Neural progenitor cell (in vitro differentiated cells): ENCODE results near the gene SLC4A4. TPM values are rescaled to one million over a fixed set of nuclear protein-coding genes. Genes with fewer than 3 reads are reported as not detected.

ENCODE experiments used
- DNase-seq: peaks from one replicate; pipeline ENCODE4 v3.0.0-alpha.2; 2016; ENCODE audit warnings: low spot score
- H2AFZ ChIP-seq: fragments of 200-600 bp; sonication (generic); replicated peaks from 2 replicates; pipeline ENCODE4 v1.6.1; 2016; ENCODE audit warnings: antibody characterized with exemption
- H3F3A ChIP-seq: fragments of 200-600 bp; sonication (generic); 2 replicates; pipeline ENCODE4 v1.6.1; 2016; ENCODE audit warnings: antibody characterized with exemption, low read depth
- H3K27ac ChIP-seq: fragments of 200-600 bp; sonication (generic); 2 replicates; pipeline ENCODE4 v1.5.1; 2016; ENCODE audit warnings: mild to moderate bottlenecking
- H3K27me3 ChIP-seq: fragments of 200-600 bp; sonication (generic); 2 replicates; pipeline ENCODE4 v1.6.1; 2016; ENCODE audit warnings: mild to moderate bottlenecking, moderate library complexity
- H3K36me3 ChIP-seq: fragments of 200-600 bp; sonication (generic); 2 replicates; pipeline ENCODE4 v1.5.1; 2016
- H3K4me1 ChIP-seq: fragments of 200-600 bp; sonication (generic); 2 replicates; pipeline ENCODE4 v1.6.1; 2016; ENCODE audit warnings: mixed run types
- H3K4me2 ChIP-seq: fragments of 200-600 bp; sonication (generic); 2 replicates; pipeline ENCODE4 v1.6.1; 2016
- H3K4me3 ChIP-seq: fragments of 200-600 bp; sonication (generic); 2 replicates; pipeline ENCODE4 v1.5.1; 2016
- H3K79me2 ChIP-seq: fragments of 200-600 bp; sonication (generic); 2 replicates; pipeline ENCODE4 v1.6.1; 2016; ENCODE audit warnings: low read depth
- H3K9ac ChIP-seq: fragments of 200-600 bp; sonication (generic); 2 replicates; pipeline ENCODE4 v1.6.1; 2016
- H3K9me3 ChIP-seq: fragments of 200-600 bp; sonication (generic); 2 replicates; pipeline ENCODE4 v1.5.1; 2016; ENCODE audit warnings: low read depth
- H4K20me1 ChIP-seq: fragments of 200-600 bp; sonication (generic); 2 replicates; pipeline ENCODE4 v1.6.1; 2016; ENCODE audit warnings: low read depth
- H3K27ac Mint-ChIP-seq: 3 replicates; pipeline ENCODE4 v1.8.0; 2021; ENCODE audit warnings: mixed read lengths
- H3K27me3 Mint-ChIP-seq: 2 replicates; pipeline ENCODE4 v1.8.0; 2022; ENCODE audit warnings: low read depth, mild to moderate bottlenecking, inconsistent platforms, moderate library complexity, mixed read lengths; ENCODE audit not compliant: insufficient read depth
- H3K36me3 Mint-ChIP-seq: 3 replicates; pipeline ENCODE4 v1.8.0; 2021; ENCODE audit warnings: mixed read lengths
- H3K4me1 Mint-ChIP-seq: 3 replicates; pipeline ENCODE4 v1.8.0; 2021; ENCODE audit warnings: mixed read lengths
- H3K4me3 Mint-ChIP-seq: 3 replicates; pipeline ENCODE4 v1.8.0; 2021; ENCODE audit warnings: mild to moderate bottlenecking, moderate library complexity, mixed read lengths
- H3K9me3 Mint-ChIP-seq: 3 replicates; pipeline ENCODE4 v1.8.0; 2020; ENCODE audit warnings: mixed read lengths
- EZH2 ChIP-seq: fragments of 200-600 bp; sonication (generic); IDR thresholded peaks from 2 replicates; pipeline ENCODE4 v1.6.1; 2017; ENCODE audit warnings: antibody characterized with exemption, mild to moderate bottlenecking, moderate library complexity
- EZH2phosphoT487 ChIP-seq: fragments of 200-600 bp; sonication (generic); IDR thresholded peaks from 2 replicates; pipeline ENCODE4 v1.6.1; 2017; ENCODE audit warnings: antibody characterized with exemption
- total RNA-seq: library from RNA; depleted of rRNA; stranded (reverse); fragments of >200 nt; gene quantifications from 2 replicates; pipeline ENCODE4 v1.2.3, GENCODE V29; 2015; ENCODE audit warnings: low replicate concordance
- TF ChIP-seq, protein P1 (sequence below): fragments of 200-600 bp; sonication (generic); IDR thresholded peaks from 2 replicates; pipeline ENCODE4 v1.5.1; 2017; ENCODE audit warnings: antibody characterized with exemption, mild to moderate bottlenecking

The SLC4A4 gene
- total RNA-seq, 1 donor from 2014 or later = not detected

- Mint-ChIP-seq H3K27ac (no peak overlapping the region), H3K36me3 (no peaks in the 10 kb centered on the region), H3K4me3 (no peak overlapping the region), H3K9me3 (peaks cover 8% of the 10 kb centered on the region), H3K4me1 (peaks cover 6% of the 10 kb centered on the region), H3K27me3 (no peaks in the 10 kb centered on the region)
- Histone ChIP-seq H3K36me3 (no peaks in the 10 kb centered on the region), H3F3A (no peaks in the 10 kb centered on the region), H3K9ac (no peak overlapping the region), H4K20me1 (no peaks in the 10 kb centered on the region), H3K27me3 (no peaks in the 10 kb centered on the region), H3K4me3 (no peak overlapping the region), H3K27ac (no peak overlapping the region), H3K79me2 (no peaks in the 10 kb centered on the region), H3K9me3 (no peaks in the 10 kb centered on the region), H3K4me2 (no peak overlapping the region), H3K4me1 (no peaks in the 10 kb centered on the region), H2AFZ (peak overlapping the region; percentile 14)
- TF ChIP-seq, protein P1, sequence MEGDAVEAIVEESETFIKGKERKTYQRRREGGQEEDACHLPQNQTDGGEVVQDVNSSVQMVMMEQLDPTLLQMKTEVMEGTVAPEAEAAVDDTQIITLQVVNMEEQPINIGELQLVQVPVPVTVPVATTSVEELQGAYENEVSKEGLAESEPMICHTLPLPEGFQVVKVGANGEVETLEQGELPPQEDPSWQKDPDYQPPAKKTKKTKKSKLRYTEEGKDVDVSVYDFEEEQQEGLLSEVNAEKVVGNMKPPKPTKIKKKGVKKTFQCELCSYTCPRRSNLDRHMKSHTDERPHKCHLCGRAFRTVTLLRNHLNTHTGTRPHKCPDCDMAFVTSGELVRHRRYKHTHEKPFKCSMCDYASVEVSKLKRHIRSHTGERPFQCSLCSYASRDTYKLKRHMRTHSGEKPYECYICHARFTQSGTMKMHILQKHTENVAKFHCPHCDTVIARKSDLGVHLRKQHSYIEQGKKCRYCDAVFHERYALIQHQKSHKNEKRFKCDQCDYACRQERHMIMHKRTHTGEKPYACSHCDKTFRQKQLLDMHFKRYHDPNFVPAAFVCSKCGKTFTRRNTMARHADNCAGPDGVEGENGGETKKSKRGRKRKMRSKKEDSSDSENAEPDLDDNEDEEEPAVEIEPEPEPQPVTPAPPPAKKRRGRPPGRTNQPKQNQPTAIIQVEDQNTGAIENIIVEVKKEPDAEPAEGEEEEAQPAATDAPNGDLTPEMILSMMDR = no peak
- TF ChIP-seq EZH2phosphoT487 (no peak), EZH2 (no peak)
- DNase-seq = no peak
Observed at GRCh38 chr4:71571346-71571745, 232.5 kb downstream of the SLC4A4 start.

- H3K36me3 ChIP-seq = no peaks in the 10 kb centered on the region
- Mint-ChIP-seq H3K27me3 (no peaks in the 10 kb centered on the region), H3K27ac (no peak overlapping the region), H3K4me3 (no peak overlapping the region), H3K4me1 (no peaks in the 10 kb centered on the region), H3K36me3 (no peaks in the 10 kb centered on the region), H3K9me3 (peaks cover 7% of the 10 kb centered on the region)
- TF ChIP-seq EZH2 = no peak
- TF ChIP-seq, protein P1 = no peak
- no peak for TF ChIP-seq EZH2phosphoT487
- H3K27ac ChIP-seq = no peak overlapping the region
- H3K4me2 ChIP-seq = no peak overlapping the region
- H4K20me1 ChIP-seq = no peaks in the 10 kb centered on the region
- DNase-seq = no peak
- no peak overlapping the region for H3K4me3 ChIP-seq
- H3K4me1 ChIP-seq = no peaks in the 10 kb centered on the region
- H2AFZ ChIP-seq = no peak overlapping the region
- H3F3A ChIP-seq = no peaks in the 10 kb centered on the region
- H3K79me2 ChIP-seq = no peaks in the 10 kb centered on the region
- no peaks in the 10 kb centered on the region for H3K9me3 ChIP-seq
- H3K9ac ChIP-seq = no peak overlapping the region
- no peaks in the 10 kb centered on the region for H3K27me3 ChIP-seq
Observed at GRCh38 chr4:71583971-71584370, 245.2 kb downstream of the SLC4A4 start.

DNA sequence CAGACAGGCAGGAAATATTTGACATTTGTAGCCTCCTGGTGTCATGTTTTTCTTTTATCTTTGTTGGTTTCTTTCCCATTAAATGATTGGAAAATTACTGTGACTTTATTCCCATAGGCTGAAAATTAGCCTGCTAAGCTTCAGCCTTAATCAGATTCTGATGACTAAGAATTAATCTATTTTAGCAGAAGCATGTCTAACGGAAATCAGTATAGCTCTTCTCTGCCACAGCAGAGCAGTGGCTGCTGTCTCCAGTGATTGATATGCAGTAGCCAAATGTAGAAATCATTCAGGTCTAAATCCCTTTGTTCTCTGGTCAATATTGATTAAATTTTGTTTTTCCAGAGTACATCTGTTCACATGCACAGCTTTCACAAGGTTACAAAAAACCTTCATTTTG lies 245.8 kb downstream of the SLC4A4 start:
- TF ChIP-seq EZH2phosphoT487 (no peak), EZH2 (no peak)
- TF ChIP-seq, protein P1 = no peak
- Histone ChIP-seq H3K4me1 (no peaks in the 10 kb centered on the region), H4K20me1 (no peaks in the 10 kb centered on the region), H3K9me3 (no peaks in the 10 kb centered on the region), H3K9ac (no peak overlapping the region), H3K27ac (no peak overlapping the region), H3K4me2 (no peak overlapping the region), H3F3A (no peaks in the 10 kb centered on the region), H3K79me2 (no peaks in the 10 kb centered on the region), H3K36me3 (no peaks in the 10 kb centered on the region), H3K4me3 (no peak overlapping the region), H2AFZ (no peak overlapping the region), H3K27me3 (no peaks in the 10 kb centered on the region)
- Mint-ChIP-seq H3K36me3 (no peaks in the 10 kb centered on the region), H3K4me1 (no peaks in the 10 kb centered on the region), H3K4me3 (no peak overlapping the region), H3K9me3 (peaks cover 10% of the 10 kb centered on the region), H3K27me3 (peaks cover 1% of the 10 kb centered on the region), H3K27ac (no peak overlapping the region)
- DNase-seq = no peak
